HPDE6-E6E7 (cell line): ENCODE measurements around the gene DRG1.
A peak's percentile ranks its signal among the peaks of the same experiment; 100 is the strongest.
"Not testable (repeated sequence)": the region's sequence is repeated elsewhere in the genome, so short reads cannot be mapped to it uniquely, and the experiment has no call there.

ENCODE experiments used
- DNase-seq: peaks from one replicate; pipeline ENCODE4 v3.0.0; 2011; ENCODE audit warnings: missing footprints; ENCODE audit errors: extremely low spot score

The DRG1 gene

GRCh38 chr22:31442768-31443489, 43.5 kb downstream of the DRG1 start:
- no peak for DNase-seq

- DNase-seq, result no peak
These were observed 44.1 kb downstream of the DRG1 start for GRCh38 chr22:31443516-31443915.

- DNase-seq, result no peak
These were observed 46.2 kb downstream of the DRG1 start for GRCh38 chr22:31445642-31446041.

DNA sequence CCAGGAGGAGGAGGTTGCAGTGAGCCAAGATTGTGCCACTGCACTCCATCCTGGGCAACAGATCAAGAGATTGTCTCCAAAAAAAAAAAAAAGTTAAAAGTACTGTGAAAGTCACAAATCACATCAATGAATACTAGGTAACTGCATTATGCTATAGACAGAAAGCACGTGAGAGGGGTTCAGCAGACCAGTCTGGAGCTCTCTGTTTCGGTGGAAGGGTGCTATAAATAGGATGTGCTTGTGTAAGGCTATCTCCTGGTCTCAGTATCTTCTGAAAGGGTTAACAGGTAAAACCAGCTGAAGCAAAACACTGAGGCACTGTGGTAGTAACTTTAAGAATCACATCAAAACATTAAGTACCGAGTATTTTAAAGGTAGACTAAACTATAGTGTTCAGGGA, 46.8 kb downstream of the DRG1 start:
- DNase-seq, result no peak

DNA sequence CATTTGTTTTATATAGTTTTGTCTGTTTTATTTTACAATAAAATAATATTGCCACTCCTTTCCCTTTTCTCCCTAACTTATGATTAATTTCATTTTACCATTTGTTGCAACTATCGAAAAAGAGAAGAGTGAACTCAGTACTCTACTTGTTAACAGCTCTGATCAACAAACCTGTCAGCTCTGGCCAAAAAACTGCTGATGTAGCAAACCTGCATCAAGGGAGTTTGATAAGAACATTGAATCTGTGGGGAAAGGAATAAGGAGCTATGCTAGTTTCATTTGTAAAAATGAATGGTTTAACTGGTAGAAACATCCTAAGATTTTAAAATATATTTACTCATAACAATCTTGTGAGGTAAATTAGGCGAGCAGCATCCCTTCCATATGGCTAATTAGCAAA, 47.4 kb downstream of the DRG1 start:
- no peak for DNase-seq

GRCh38 chr22:31447337-31447736, 47.9 kb downstream of the DRG1 start:
- no peak for DNase-seq

DNA sequence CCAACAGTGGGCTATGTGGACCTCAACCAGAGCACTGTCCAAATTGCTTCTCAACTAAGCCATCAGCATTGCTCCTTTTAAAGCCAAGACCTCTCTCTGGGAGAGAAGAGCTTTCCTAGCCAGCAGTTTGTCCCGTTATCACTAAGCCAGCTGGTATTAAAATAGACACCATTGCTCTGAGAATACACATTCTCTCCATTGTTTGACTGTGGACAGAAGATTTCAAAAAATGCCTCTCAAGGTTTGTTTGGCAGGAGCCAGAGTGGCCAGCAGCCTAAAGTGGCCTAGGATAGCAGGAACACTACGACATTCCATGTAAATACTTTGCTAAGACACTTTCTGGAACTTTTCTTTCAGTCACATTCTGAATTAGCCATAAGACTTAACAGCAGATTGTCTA, 49.0 kb downstream of the DRG1 start:
- no peak for DNase-seq

DNA sequence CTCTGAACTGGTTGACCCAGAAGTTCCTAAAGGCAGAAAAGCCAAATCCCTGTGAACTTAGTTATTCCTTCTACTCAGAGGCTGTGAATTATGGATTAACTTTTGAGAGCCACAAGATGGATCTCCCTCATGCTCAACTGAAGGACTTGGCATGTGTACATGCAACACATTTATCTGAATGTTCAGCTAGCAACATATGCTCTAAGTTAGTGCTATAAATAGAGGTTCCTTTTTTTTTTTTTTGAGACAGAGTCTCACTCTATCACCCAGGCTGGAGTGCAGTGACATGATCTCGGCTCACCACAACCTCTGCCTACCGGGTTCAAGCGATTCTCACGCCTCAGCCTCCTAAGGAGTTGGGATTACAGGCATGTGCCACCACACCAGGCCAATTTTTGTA, 50.1 kb downstream of the DRG1 start:
- no peak for DNase-seq

DNA sequence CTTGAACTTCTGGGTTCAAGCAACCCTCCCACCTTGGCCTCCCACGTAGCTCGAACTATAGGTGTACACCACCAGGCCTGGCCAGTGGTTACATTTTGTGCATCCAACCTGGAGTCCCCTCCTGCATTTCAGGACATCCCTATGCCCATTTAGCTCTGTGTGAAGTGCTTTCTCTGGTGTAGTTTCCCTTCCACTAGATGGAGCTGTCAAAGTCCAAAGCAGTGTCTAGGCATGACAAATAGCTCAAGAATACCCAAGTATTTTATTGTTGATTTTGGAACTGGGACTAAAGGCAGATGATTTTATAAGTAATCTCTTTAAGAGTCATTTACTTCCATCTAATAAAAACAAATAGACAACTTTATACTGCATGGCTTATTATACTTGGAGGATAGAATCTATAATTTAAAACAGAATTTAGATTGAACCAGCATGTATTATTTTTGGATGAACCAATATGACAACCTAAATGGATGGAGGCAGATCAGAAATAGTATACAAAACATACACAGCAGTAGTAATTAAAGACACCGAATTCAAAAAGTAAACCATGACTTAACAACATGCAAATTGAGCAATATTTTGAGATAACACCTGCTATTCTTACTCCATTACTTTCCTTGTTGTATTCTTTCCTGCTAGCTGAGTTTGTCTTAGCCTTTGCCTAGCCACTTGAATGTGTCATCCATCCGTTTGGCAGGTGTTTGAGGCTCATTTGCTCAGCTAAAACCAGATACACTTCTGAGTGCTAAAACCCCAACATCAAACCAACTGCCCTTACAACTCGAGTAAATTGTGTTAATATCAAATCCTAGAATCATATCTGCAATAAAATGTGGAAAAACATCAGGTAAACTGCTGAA, 52.5 kb downstream of the DRG1 start:
- peak; percentile 43 for DNase-seq

DNA sequence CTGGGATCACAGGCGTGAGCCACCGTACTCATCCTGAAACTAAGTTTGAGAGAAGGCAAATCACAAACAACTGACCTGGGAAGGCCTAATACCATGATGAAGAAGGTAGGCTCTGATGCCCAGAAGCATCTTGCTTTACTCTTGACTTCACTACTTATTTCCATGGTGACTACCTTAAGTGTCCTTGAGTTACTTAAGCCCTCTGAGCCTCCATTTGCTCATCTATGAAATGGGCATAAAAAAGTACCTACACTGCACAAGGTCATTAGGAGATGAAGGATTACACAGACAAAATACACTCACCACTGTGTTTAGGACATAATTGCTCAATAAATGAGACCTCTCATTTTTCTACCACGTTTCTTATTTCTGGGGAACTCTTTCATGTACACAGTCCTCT, 62.3 kb downstream of the DRG1 start:
- no peak for DNase-seq

GRCh38 chr22:31465307-31465706, 65.9 kb downstream of the DRG1 start:
- no peak for DNase-seq

DNA sequence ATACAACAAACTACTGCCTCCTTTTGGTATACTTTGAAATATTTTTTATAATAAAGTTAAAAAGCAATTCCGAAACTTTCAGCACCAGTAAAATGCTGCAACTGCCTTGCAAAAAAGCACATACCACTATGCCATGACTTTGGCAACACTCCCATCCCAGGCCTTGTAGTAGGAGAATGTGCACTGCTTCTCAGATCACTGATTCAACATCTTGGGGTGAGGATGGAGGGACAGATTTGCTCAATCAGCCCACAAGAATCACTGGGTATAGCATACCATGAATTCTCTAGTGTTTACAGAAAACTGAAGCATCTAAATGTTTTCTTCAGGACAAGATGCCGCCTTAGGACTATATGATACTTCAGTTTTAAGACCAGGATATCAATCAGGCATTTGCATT, 75.3 kb downstream of the DRG1 start:
- DNase-seq, result no peak

GRCh38 chr22:31475800-31476199, 76.4 kb downstream of the DRG1 start:
- no peak for DNase-seq

DNA sequence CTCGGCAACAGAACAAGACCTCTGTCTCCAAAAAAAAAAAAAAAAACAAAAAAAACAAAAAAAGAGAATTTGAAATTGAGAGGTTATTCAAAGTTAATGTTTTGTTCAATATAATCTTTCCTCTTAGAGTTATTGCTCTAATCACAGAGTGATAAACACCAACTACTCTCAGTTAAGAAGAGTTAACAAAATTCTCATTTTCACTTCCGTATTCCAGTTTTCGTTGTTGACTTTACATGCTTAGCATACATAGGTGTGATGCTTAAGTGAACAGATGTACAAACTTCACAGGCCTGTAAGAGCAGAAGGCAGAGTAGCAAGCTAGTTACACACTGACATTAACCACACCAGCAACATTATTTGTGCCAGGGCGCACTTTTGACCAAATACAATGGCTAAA, 77.9 kb downstream of the DRG1 start:
- DNase-seq, result no peak

GRCh38 chr22:31481129-31481528, 81.7 kb downstream of the DRG1 start:
- no peak for DNase-seq

DNA sequence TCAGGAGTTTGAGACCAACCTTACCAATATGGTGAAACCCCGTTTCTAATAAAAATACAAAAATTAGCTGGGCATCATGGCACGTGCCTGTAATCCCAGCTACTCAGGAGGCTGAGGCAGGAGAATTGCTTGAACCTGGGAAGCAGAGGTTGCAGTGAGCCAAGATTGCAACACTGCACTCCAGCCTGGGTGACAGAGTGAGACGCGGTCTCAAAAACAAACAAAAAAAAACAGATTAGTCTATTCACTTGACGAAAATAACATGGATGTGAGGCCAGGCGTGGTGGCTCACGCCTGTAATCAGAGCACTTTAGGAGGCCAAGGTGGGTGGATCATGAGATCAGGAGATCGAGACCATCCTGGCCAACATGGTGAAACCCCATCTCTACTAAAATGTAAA, 83.1 kb downstream of the DRG1 start:
- not testable (repeated sequence) for DNase-seq
